Thyroid gland (tissue), 4 donors: ENCODE results near the gene RPL3. TPM values are rescaled to one million over a fixed set of nuclear protein-coding genes. Genes with fewer than 3 reads are reported as not detected.

Source experiments
- DNase-seq, 2 donors: peaks; one replicate each; pipeline ENCODE4 v3.0.0-alpha.2; 2019
- H3K27ac ChIP-seq, 3 donors: fragments of 200-600 bp; sonication (generic); 1 replicate in 2 of 3; 2 replicates in 1 of 3; pipeline ENCODE4 v1.5.1; 2016 to 2019; ENCODE audit warnings: mild to moderate bottlenecking in 1 of 3, moderate library complexity in 1 of 3
- H3K27me3 ChIP-seq: fragments of 200-600 bp; sonication (generic); one replicate; pipeline ENCODE4 v1.5.1; 2019
- H3K36me3 ChIP-seq, 2 donors: fragments of 200-600 bp; sonication (generic); one replicate each; pipeline ENCODE4 v1.5.1; 2016 to 2019
- H3K4me1 ChIP-seq, 2 donors: fragments of 200-600 bp; sonication (generic); one replicate each; pipeline ENCODE4 v1.5.1; 2017 to 2019
- H3K4me3 ChIP-seq, 3 donors: fragments of 200-600 bp; sonication (generic); replicated peaks in 1 of 3; 1 replicate in 2 of 3; 2 replicates in 1 of 3; pipeline ENCODE4 v1.5.1; 2016; ENCODE audit warnings: mild to moderate bottlenecking in 1 of 3
- H3K9me3 ChIP-seq: fragments of 200-600 bp; sonication (generic); one replicate; pipeline ENCODE4 v1.5.1; 2017
- POLR2A ChIP-seq, 2 donors: fragments of 450-650 bp; IDR thresholded peaks; one replicate each; pipeline ENCODE4 v1.6.1; 2017; ENCODE audit warnings: antibody characterized with exemption in 2 of 2, mild to moderate bottlenecking in 2 of 2, moderate library complexity in 1 of 2
- WGBS, 2 donors: methylation state at CpG; one replicate each; pipeline ENCODE4 v1.1.5; 2017; 5-methylcytosine and 5-hydroxymethylcytosine counted together
- intact Hi-C: fragments of 100-400 bp; cut with DNase I; formaldehyde crosslinking; loops from one replicate; pipeline ENCODE4 v1.15.1; 2023
- total RNA-seq, 4 donors: library from RNA; depleted of rRNA; stranded (reverse); fragments of >200 nt; gene quantifications; one replicate each; pipeline ENCODE4 v1.2.3, GENCODE V29; 2016
- TF ChIP-seq, protein P1 (sequence below), 6 experiments: fragments of 200-600 bp in 3 of 6; fragments of 450-650 bp in 3 of 6; sonication (generic) in 3 of 6; IDR thresholded peaks; one replicate each; pipeline ENCODE4 v1.5.1; 2016 to 2019; ENCODE audit warnings: antibody characterized with exemption in 6 of 6, mild to moderate bottlenecking in 2 of 6, inconsistent platforms in 1 of 6, moderate library complexity in 1 of 6

RPL3 gene
- total RNA-seq, 4 donors from 2014 or later, result 1,451 to 2,031 (median 1,880) TPM

GRCh38 chr22:39284983-39285382 is 34.4 kb downstream of the RPL3 start:
- intact Hi-C loops, result no loop called here
- Histone ChIP-seq H3K4me1 (peaks cover 0 to 21% of the 10 kb centered on the region in 2 donors), H3K9me3 (no peaks in the 10 kb centered on the region), H3K27ac (no peak overlapping the region), H3K36me3 (no peaks in the 10 kb centered on the region), H3K27me3 (no peaks in the 10 kb centered on the region), H3K4me3 (no peak overlapping the region)
- TF ChIP-seq, protein P1, sequence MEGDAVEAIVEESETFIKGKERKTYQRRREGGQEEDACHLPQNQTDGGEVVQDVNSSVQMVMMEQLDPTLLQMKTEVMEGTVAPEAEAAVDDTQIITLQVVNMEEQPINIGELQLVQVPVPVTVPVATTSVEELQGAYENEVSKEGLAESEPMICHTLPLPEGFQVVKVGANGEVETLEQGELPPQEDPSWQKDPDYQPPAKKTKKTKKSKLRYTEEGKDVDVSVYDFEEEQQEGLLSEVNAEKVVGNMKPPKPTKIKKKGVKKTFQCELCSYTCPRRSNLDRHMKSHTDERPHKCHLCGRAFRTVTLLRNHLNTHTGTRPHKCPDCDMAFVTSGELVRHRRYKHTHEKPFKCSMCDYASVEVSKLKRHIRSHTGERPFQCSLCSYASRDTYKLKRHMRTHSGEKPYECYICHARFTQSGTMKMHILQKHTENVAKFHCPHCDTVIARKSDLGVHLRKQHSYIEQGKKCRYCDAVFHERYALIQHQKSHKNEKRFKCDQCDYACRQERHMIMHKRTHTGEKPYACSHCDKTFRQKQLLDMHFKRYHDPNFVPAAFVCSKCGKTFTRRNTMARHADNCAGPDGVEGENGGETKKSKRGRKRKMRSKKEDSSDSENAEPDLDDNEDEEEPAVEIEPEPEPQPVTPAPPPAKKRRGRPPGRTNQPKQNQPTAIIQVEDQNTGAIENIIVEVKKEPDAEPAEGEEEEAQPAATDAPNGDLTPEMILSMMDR (IDR thresholded peaks at IDR 0.05), result no peak
- no peak for TF ChIP-seq POLR2A (IDR thresholded peaks at IDR 0.05)
- no peak for DNase-seq
- 83 to 88% methylated on average over 2 to 3 of the region's 3 CpGs for WGBS, 2 donors

- no peak for DNase-seq
- no peaks in the 10 kb centered on the region for H3K36me3 ChIP-seq
- H3K9me3 ChIP-seq, result no peaks in the 10 kb centered on the region
- 87 to 92% methylated on average over 18 to 19 of the region's 19 CpGs for WGBS, 2 donors
- no peaks in the 10 kb centered on the region for H3K27me3 ChIP-seq
- TF ChIP-seq, protein P1 (IDR thresholded peaks at IDR 0.05), result no peak
- no peak for TF ChIP-seq POLR2A (IDR thresholded peaks at IDR 0.05)
- intact Hi-C loops, result no loop called here
- peak overlapping the region in 2 of 3 donors; percentile 28 to 66 for H3K27ac ChIP-seq
- H3K4me1 ChIP-seq, result peaks cover 0 to 21% of the 10 kb centered on the region in 2 donors
- H3K4me3 ChIP-seq, result no peak overlapping the region
Observed at GRCh38 chr22:39284142-39284980, 35.1 kb downstream of the RPL3 start.

GRCh38 chr22:39283322-39284141 is 35.9 kb downstream of the RPL3 start:
- no peak overlapping the region for H3K4me3 ChIP-seq
- H3K27ac ChIP-seq, result peak overlapping the region; percentile 44 to 70 (median 66)
- TF ChIP-seq POLR2A (IDR thresholded peaks at IDR 0.05), result no peak
- TF ChIP-seq, protein P1 (IDR thresholded peaks at IDR 0.05), result no peak

GRCh38 chr22:39282645-39283321 is 36.6 kb downstream of the RPL3 start:
- Histone ChIP-seq H3K4me3 (no peak overlapping the region), H3K36me3 (no peaks in the 10 kb centered on the region), H3K27me3 (no peaks in the 10 kb centered on the region), H3K27ac (peak overlapping the region; percentile 44 to 70 (median 66)), H3K4me1 (peaks cover 0 to 21% of the 10 kb centered on the region in 2 donors), H3K9me3 (no peaks in the 10 kb centered on the region)
- intact Hi-C loops, result no loop called here
- DNase-seq, result no peak
- 76 to 80% methylated on average over 8 of the region's 9 CpGs for WGBS, 2 donors
- TF ChIP-seq, protein P1 (IDR thresholded peaks at IDR 0.05), result no peak

More at GRCh38 chr22:39283322-39284141, 35.9 kb downstream of the RPL3 start:
- intact Hi-C loops, result no loop called here
- 70 to 75% methylated on average over 8 to 13 of the region's 27 CpGs for WGBS, 2 donors
- DNase-seq, result no peak
- Histone ChIP-seq H3K36me3 (no peaks in the 10 kb centered on the region), H3K9me3 (no peaks in the 10 kb centered on the region), H3K4me1 (peaks cover 0 to 21% of the 10 kb centered on the region in 2 donors), H3K27me3 (no peaks in the 10 kb centered on the region)
